GM12878 (cell line): ENCODE data around the gene MTFR2. TPM values are rescaled to one million over a fixed set of nuclear protein-coding genes. Genes with fewer than 3 reads are reported as not detected.

Experiments used
- CBFB ChIP-seq: IDR thresholded peaks from 2 replicates; pipeline ENCODE4 v1.6.1; 2016; ENCODE audit warnings: antibody characterized with exemption, low read depth
- E2F4 ChIP-seq: IDR thresholded peaks from 2 replicates; pipeline ENCODE4 v1.6.1; 2012; ENCODE audit warnings: low read depth, low read length, improper control_type of control experiment
- EGR1 ChIP-seq, 2 experiments: IDR thresholded peaks; 1 replicate in 1 of 2; 2 replicates in 1 of 2; pipeline ENCODE4 v1.6.1; 2011 to 2012; ENCODE audit warnings: low read depth in 2 of 2, low read length in 2 of 2, borderline replicate concordance in 1 of 2, mild to moderate bottlenecking in 1 of 2, moderate library complexity in 1 of 2
- ELK1 ChIP-seq: IDR thresholded peaks from 2 replicates; pipeline ENCODE4 v1.6.1; 2012; ENCODE audit warnings: low read depth, low read length, improper control_type of control experiment
- HCFC1 ChIP-seq: fragments of 150-350 bp; IDR thresholded peaks from 2 replicates; pipeline ENCODE4 v1.6.1; 2014; ENCODE audit warnings: low read length
- HDGF ChIP-seq: fragments of 450-650 bp; IDR thresholded peaks from 2 replicates; pipeline ENCODE4 v1.6.1; 2016; ENCODE audit warnings: antibody characterized with exemption
- IRF4 ChIP-seq: IDR thresholded peaks from 2 replicates; pipeline ENCODE4 v1.6.1; 2011; ENCODE audit warnings: low read depth, low read length
- LARP7 ChIP-seq: fragments of 450-650 bp; IDR thresholded peaks from 2 replicates; pipeline ENCODE4 v1.6.1; 2017; ENCODE audit warnings: mild to moderate bottlenecking
- NBN ChIP-seq: fragments of 450-650 bp; IDR thresholded peaks from 2 replicates; pipeline ENCODE4 v1.6.1; 2016
- NFYB ChIP-seq: IDR thresholded peaks from 2 replicates; pipeline ENCODE4 v1.6.1; 2011; ENCODE audit warnings: low read depth, mild to moderate bottlenecking, low read length, improper control_type of control experiment, moderate library complexity; ENCODE audit not compliant: insufficient read depth
- RBBP5 ChIP-seq: fragments of 200-600 bp; sonication (generic); conservative IDR thresholded peaks from 2 replicates; pipeline ENCODE4 v1.6.1; 2016
- RCOR1 ChIP-seq: conservative IDR thresholded peaks from 2 replicates; pipeline ENCODE4 v1.6.1; 2012; ENCODE audit warnings: low read depth, low read length, improper control_type of control experiment
- SMAD5 ChIP-seq: IDR thresholded peaks from 2 replicates; pipeline ENCODE4 v1.6.1; 2016; ENCODE audit warnings: antibody characterized with exemption, low read depth
- SMC3 ChIP-seq: IDR thresholded peaks from 2 replicates; pipeline ENCODE4 v1.6.1; 2011; ENCODE audit warnings: low read length, improper control_type of control experiment, borderline replicate concordance
- SREBF2 ChIP-seq: IDR thresholded peaks from 2 replicates; pipeline ENCODE4 v1.6.1; 2012; ENCODE audit warnings: mild to moderate bottlenecking, low read length
- STAT1 ChIP-seq: fragments of 450-650 bp; conservative IDR thresholded peaks from 2 replicates; pipeline ENCODE4 v1.6.1; 2014; ENCODE audit warnings: antibody characterized with exemption, mild to moderate bottlenecking
- TCF3 ChIP-seq: IDR thresholded peaks from 2 replicates; pipeline ENCODE4 v1.6.1; 2012; ENCODE audit warnings: low read depth, mild to moderate bottlenecking, low read length, borderline replicate concordance; ENCODE audit not compliant: insufficient read depth
- ZNF207 ChIP-seq: fragments of 450-650 bp; IDR thresholded peaks from 2 replicates; pipeline ENCODE4 v1.6.1; 2014; ENCODE audit warnings: antibody characterized with exemption, mild to moderate bottlenecking, borderline replicate concordance
- polyA plus RNA-seq, 11 experiments: library from polyadenylated mRNA; depleted of rRNA in 4 of 11; unstranded in 6 of 11; stranded (reverse) in 5 of 11; fragments of >200 nt; fragmentation: Nextera tagmentation in 4 of 11; fragmentation: Illumina TruSeq in 1 of 11; extraction: Ambion mirVana in 4 of 11; extraction: Trizol in 1 of 11; gene quantifications; 1 replicate in 1 of 11; 2 replicates in 10 of 11; pipeline versions ENCODE4 v1.2.1 to v1.2.3, GENCODE V29; 2011 to 2016; ENCODE audit warnings: inconsistent platforms in 2 of 11, missing spikeins in 2 of 11, low read depth in 1 of 11
- total RNA-seq, 4 experiments: library from RNA; depleted of rRNA in 3 of 4; stranded (reverse); fragments of >200 nt in 3 of 4; fragmentation: Illumina TruSeq in 1 of 4; extraction: Trizol in 1 of 4; gene quantifications; 2 replicates each; pipeline versions ENCODE4 v1.2.1 to v1.2.3, GENCODE V29; 2013 to 2021
- TF ChIP-seq, protein P1 (sequence below): fragments of 450-650 bp; IDR thresholded peaks from 2 replicates; pipeline ENCODE4 v1.6.1; 2018; ENCODE audit warnings: mild to moderate bottlenecking, low read depth, moderate library complexity; ENCODE audit not compliant: partially characterized antibody
- TF ChIP-seq, protein P2 (sequence below): fragments of 450-650 bp; IDR thresholded peaks from 2 replicates; pipeline ENCODE4 v1.6.1; 2017; ENCODE audit warnings: low read depth, mild to moderate bottlenecking, moderate library complexity
- TF ChIP-seq, protein P3 (sequence below): fragments of 450-650 bp; conservative IDR thresholded peaks from 2 replicates; pipeline ENCODE4 v1.6.1; 2017; ENCODE audit warnings: mild to moderate bottlenecking, moderate library complexity

Gene MTFR2
- total and polyA plus RNA-seq, 10 of the 15 experiments (the other 5 are each of a cell fraction or from before 2014, with no cell fraction given): 7.3 to 33.5 (median 25.3) TPM

DNA sequence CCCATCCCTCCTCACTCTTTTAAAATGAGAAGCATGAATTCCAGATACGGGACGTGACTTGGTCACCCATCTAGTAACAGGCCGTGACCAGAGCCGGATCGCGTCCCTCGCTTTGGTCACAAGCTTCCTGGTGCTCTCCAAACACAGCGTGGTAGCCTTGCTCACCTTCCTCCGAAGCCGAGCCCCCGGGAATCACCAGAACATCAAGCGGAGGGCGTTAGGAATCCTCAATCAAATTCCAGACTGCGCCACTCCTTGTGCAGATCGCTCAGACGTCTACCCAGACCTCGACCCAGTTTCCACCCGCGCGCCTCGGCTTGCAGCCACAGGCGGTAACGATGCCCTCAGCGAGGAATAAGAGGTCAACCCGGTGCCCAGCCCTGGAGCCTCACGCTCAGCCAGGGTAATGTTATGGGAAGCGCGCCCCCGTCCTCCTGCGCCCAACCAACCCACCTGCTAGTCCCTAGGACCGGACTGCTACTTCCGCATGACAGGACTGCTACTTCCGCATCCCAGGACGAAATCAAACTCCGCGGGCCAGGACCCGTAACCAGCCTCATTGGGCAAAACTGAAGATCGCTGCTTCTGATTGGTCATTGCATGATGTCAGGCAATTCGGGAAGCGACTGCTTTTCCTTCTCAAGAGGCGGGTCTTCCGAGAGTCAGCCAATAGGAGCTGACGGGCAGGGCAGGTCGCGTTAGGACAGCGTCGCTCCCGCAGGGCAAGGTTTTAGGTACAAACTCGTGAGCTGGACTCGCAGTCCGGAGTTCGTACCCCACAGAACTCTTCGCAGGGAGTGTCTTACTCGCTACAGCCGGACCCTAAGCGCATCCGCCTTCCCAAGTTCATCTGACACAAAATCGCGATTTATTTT, at the start of gene MTFR2 (continued):
- TF ChIP-seq, protein P1, sequence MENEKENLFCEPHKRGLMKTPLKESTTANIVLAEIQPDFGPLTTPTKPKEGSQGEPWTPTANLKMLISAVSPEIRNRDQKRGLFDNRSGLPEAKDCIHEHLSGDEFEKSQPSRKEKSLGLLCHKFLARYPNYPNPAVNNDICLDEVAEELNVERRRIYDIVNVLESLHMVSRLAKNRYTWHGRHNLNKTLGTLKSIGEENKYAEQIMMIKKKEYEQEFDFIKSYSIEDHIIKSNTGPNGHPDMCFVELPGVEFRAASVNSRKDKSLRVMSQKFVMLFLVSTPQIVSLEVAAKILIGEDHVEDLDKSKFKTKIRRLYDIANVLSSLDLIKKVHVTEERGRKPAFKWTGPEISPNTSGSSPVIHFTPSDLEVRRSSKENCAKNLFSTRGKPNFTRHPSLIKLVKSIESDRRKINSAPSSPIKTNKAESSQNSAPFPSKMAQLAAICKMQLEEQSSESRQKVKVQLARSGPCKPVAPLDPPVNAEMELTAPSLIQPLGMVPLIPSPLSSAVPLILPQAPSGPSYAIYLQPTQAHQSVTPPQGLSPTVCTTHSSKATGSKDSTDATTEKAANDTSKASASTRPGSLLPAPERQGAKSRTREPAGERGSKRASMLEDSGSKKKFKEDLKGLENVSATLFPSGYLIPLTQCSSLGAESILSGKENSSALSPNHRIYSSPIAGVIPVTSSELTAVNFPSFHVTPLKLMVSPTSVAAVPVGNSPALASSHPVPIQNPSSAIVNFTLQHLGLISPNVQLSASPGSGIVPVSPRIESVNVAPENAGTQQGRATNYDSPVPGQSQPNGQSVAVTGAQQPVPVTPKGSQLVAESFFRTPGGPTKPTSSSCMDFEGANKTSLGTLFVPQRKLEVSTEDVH: peak; percentile 99
- TF ChIP-seq, protein P2, sequence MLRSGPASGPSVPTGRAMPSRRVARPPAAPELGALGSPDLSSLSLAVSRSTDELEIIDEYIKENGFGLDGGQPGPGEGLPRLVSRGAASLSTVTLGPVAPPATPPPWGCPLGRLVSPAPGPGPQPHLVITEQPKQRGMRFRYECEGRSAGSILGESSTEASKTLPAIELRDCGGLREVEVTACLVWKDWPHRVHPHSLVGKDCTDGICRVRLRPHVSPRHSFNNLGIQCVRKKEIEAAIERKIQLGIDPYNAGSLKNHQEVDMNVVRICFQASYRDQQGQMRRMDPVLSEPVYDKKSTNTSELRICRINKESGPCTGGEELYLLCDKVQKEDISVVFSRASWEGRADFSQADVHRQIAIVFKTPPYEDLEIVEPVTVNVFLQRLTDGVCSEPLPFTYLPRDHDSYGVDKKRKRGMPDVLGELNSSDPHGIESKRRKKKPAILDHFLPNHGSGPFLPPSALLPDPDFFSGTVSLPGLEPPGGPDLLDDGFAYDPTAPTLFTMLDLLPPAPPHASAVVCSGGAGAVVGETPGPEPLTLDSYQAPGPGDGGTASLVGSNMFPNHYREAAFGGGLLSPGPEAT: peak; percentile 76
- TF ChIP-seq ZNF207: peak; percentile 69; the same call in 1 of the 2 replicates
- TF ChIP-seq NBN: peak; percentile 87
- peak in 1 of 2 experiments; percentile 53; a peak in 1 of 3 replicates for TF ChIP-seq EGR1 (IDR thresholded peaks at IDR 0.05; ENCODE audit: borderline replicate concordance in 1 of 2, low read depth in 2 of 2, low read length in 2 of 2)
- peak; percentile 70 for TF ChIP-seq LARP7
- peak; percentile 26; the same call in 1 of the 2 replicates for TF ChIP-seq SMAD5
- TF ChIP-seq RCOR1: 0 out of 2 replicates have a peak, but pooled peaks have one; percentile 46
- TF ChIP-seq IRF4: peak; percentile 48
- peak; percentile 41; the same call in 1 of the 2 replicates for TF ChIP-seq TCF3
- TF ChIP-seq ELK1: peak; percentile 75; the same call in 1 of the 2 replicates
- TF ChIP-seq, protein P3, sequence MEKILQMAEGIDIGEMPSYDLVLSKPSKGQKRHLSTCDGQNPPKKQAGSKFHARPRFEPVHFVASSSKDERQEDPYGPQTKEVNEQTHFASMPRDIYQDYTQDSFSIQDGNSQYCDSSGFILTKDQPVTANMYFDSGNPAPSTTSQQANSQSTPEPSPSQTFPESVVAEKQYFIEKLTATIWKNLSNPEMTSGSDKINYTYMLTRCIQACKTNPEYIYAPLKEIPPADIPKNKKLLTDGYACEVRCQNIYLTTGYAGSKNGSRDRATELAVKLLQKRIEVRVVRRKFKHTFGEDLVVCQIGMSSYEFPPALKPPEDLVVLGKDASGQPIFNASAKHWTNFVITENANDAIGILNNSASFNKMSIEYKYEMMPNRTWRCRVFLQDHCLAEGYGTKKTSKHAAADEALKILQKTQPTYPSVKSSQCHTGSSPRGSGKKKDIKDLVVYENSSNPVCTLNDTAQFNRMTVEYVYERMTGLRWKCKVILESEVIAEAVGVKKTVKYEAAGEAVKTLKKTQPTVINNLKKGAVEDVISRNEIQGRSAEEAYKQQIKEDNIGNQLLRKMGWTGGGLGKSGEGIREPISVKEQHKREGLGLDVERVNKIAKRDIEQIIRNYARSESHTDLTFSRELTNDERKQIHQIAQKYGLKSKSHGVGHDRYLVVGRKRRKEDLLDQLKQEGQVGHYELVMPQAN: peak; percentile 100
- no peak for TF ChIP-seq HDGF
- TF ChIP-seq E2F4: peak; percentile 100
- TF ChIP-seq NFYB: peak; percentile 99
- peak; percentile 74; the same call in 1 of the 2 replicates for TF ChIP-seq CBFB
- TF ChIP-seq RBBP5: no peak
- peak; percentile 59; the same call in 1 of the 2 replicates for TF ChIP-seq STAT1
- TF ChIP-seq HCFC1: peak; percentile 66
- TF ChIP-seq SREBF2: no peak
- no peak for TF ChIP-seq SMC3
